ENCODE results near the gene ATP13A4.

The ATP13A4 gene

GRCh38 chr3:193499136-193499770, 55.4 kb downstream of the ATP13A4 start:
- no peak for TF ChIP-seq CREB5 (CRISPR knock-in tag; IDR thresholded peaks at IDR 0.05; ENCODE audit: low read depth)
- no peak for TF ChIP-seq ZFP3 (CRISPR knock-in tag; IDR thresholded peaks at IDR 0.05)
- TF ChIP-seq, protein P1, sequence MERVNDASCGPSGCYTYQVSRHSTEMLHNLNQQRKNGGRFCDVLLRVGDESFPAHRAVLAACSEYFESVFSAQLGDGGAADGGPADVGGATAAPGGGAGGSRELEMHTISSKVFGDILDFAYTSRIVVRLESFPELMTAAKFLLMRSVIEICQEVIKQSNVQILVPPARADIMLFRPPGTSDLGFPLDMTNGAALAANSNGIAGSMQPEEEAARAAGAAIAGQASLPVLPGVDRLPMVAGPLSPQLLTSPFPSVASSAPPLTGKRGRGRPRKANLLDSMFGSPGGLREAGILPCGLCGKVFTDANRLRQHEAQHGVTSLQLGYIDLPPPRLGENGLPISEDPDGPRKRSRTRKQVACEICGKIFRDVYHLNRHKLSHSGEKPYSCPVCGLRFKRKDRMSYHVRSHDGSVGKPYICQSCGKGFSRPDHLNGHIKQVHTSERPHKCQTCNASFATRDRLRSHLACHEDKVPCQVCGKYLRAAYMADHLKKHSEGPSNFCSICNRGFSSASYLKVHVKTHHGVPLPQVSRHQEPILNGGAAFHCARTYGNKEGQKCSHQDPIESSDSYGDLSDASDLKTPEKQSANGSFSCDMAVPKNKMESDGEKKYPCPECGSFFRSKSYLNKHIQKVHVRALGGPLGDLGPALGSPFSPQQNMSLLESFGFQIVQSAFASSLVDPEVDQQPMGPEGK (CRISPR knock-in tag; IDR thresholded peaks at IDR 0.05; ENCODE audit: borderline replicate concordance): no peak
- TF ChIP-seq ZNF8 (CRISPR knock-in tag; IDR thresholded peaks at IDR 0.05): no peak
- TF ChIP-seq POU6F1 (CRISPR knock-in tag; IDR thresholded peaks at IDR 0.05; ENCODE audit: borderline replicate concordance, low read depth): no peak
- TF ChIP-seq TSHZ2 (CRISPR knock-in tag; IDR thresholded peaks at IDR 0.05): no peak
- TF ChIP-seq TOX (CRISPR knock-in tag; IDR thresholded peaks at IDR 0.05; ENCODE audit: borderline replicate concordance): no peak
- no peak for TF ChIP-seq ZNF70 (CRISPR knock-in tag; IDR thresholded peaks at IDR 0.05)
- TF ChIP-seq ESRRG (CRISPR knock-in tag; IDR thresholded peaks at IDR 0.05): no peak

GRCh38 chr3:193498215-193498614, 56.5 kb downstream of the ATP13A4 start:
- no peak for ATAC-seq
- no peak for TF ChIP-seq OSR1 (CRISPR knock-in tag; IDR thresholded peaks at IDR 0.05)
- no peak for TF ChIP-seq CSDC2 (CRISPR knock-in tag; IDR thresholded peaks at IDR 0.05)
- TF ChIP-seq ZNF70 (CRISPR knock-in tag; IDR thresholded peaks at IDR 0.05): no peak
- no peak for TF ChIP-seq PPARA (CRISPR knock-in tag; IDR thresholded peaks at IDR 0.05; ENCODE audit: borderline replicate concordance)

More at GRCh38 chr3:193499136-193499770, 55.4 kb downstream of the ATP13A4 start:
- ATAC-seq: no peak

DNA sequence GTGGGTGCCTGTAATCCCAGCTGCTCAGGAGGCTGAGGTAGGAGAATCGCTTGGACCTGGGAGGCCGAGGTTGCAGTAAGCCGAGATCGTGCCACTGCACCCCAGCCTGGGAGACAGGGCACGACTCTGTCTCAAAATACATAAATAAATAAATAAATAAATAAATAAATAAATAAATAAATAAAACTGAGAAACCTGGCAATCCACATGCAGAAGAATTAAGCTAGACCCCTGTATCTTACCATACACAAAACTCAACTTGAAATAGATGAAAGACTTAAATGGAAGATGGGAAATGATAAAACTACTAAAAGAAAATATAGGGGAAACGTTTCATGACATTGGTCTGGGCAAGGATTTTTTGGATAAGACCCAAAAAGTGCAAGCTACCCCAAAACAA, 58.0 kb downstream of the ATP13A4 start:
- no peak for ATAC-seq
- no peak for TF ChIP-seq RARB (CRISPR knock-in tag; IDR thresholded peaks at IDR 0.05)
- TF ChIP-seq ESRRG (CRISPR knock-in tag; IDR thresholded peaks at IDR 0.05): no peak
- TF ChIP-seq ZC3H10 (CRISPR knock-in tag; IDR thresholded peaks at IDR 0.05): no peak
- TF ChIP-seq ZFP3 (CRISPR knock-in tag; IDR thresholded peaks at IDR 0.05): no peak
- TF ChIP-seq TSHZ2 (CRISPR knock-in tag; IDR thresholded peaks at IDR 0.05): no peak
- TF ChIP-seq ZNF8 (CRISPR knock-in tag; IDR thresholded peaks at IDR 0.05): no peak
- no peak for TF ChIP-seq CREB5 (CRISPR knock-in tag; IDR thresholded peaks at IDR 0.05; ENCODE audit: low read depth)
- TF ChIP-seq, protein P1 (CRISPR knock-in tag; IDR thresholded peaks at IDR 0.05; ENCODE audit: borderline replicate concordance): no peak
- TF ChIP-seq TOX (CRISPR knock-in tag; IDR thresholded peaks at IDR 0.05; ENCODE audit: borderline replicate concordance): no peak
- TF ChIP-seq BACH2 (CRISPR knock-in tag; IDR thresholded peaks at IDR 0.05; ENCODE audit: borderline replicate concordance): no peak
- TF ChIP-seq CSRNP3 (CRISPR knock-in tag; IDR thresholded peaks at IDR 0.05): no peak
- TF ChIP-seq CSDC2 (CRISPR knock-in tag; IDR thresholded peaks at IDR 0.05): no peak
- TF ChIP-seq POU6F1 (CRISPR knock-in tag; IDR thresholded peaks at IDR 0.05; ENCODE audit: borderline replicate concordance, low read depth): no peak
